Heart left ventricle (tissue), 16 donors: Measurements from ENCODE around the gene RIPK1. TPM values are rescaled to one million over a fixed set of nuclear protein-coding genes. Genes with fewer than 3 reads are reported as not detected.
"Not testable (repeated sequence)": the region's sequence is repeated elsewhere in the genome, so short reads cannot be mapped to it uniquely, and the experiment has no call there.

Source experiments
- ATAC-seq, 4 donors: fragments of 200-7000 bp; cut with Tn5 transposase; one replicate each; pipeline ENCODE4 v1.9.1; 2020 to 2022; ENCODE audit warnings: moderate library complexity in 4 of 4, mild to moderate bottlenecking in 3 of 4, moderate number of reproducible peaks in 1 of 4
- DNase-seq, 5 donors: peaks; one replicate each; pipeline ENCODE4 v3.0.0-alpha.2; 2020
- H3K27ac ChIP-seq, 12 donors: fragments of 200-600 bp; sonication (generic) in 4 of 12; one replicate each; pipeline versions ENCODE4 v1.5.0 to v1.8.0; 2016 to 2022; ENCODE audit warnings: mild to moderate bottlenecking in 2 of 12
- H3K27me3 ChIP-seq, 9 donors: fragments of 200-600 bp; sonication (generic) in 2 of 9; one replicate each; pipeline versions ENCODE4 v1.5.1 to v1.8.0; 2016 to 2022; ENCODE audit warnings: mild to moderate bottlenecking in 3 of 9
- H3K36me3 ChIP-seq, 9 donors: fragments of 200-600 bp; sonication (generic) in 2 of 9; one replicate each; pipeline versions ENCODE4 v1.5.0 to v1.8.0; 2018 to 2022; ENCODE audit warnings: mild to moderate bottlenecking in 2 of 9
- H3K4me1 ChIP-seq, 12 donors: fragments of 200-600 bp; sonication (generic) in 4 of 12; one replicate each; pipeline versions ENCODE4 v1.5.0 to v1.8.0; 2016 to 2022; ENCODE audit warnings: mild to moderate bottlenecking in 3 of 12
- H3K4me3 ChIP-seq, 12 donors: fragments of 200-600 bp; sonication (generic) in 4 of 12; one replicate each; pipeline versions ENCODE4 v1.5.0 to v1.8.0; 2017 to 2022; ENCODE audit warnings: mild to moderate bottlenecking in 9 of 12, moderate library complexity in 4 of 12
- H3K9me3 ChIP-seq, 12 donors: fragments of 200-600 bp; sonication (generic) in 4 of 12; one replicate each; pipeline versions ENCODE4 v1.5.0 to v1.8.0; 2016 to 2022; ENCODE audit warnings: mild to moderate bottlenecking in 1 of 12
- POLR2A ChIP-seq, 2 donors: fragments of 450-650 bp; IDR thresholded peaks; one replicate each; pipeline ENCODE4 v1.6.1; 2017; ENCODE audit warnings: antibody characterized with exemption in 2 of 2, mild to moderate bottlenecking in 2 of 2, moderate library complexity in 2 of 2
- WGBS, 4 donors: extraction: QIAGEN DNeasy Blood & Tissue Kit in 2 of 4; methylation state at CpG; one replicate each; pipeline versions ENCODE4 v1.1.5 to v1.1.7; 2013 to 2018; 5-methylcytosine and 5-hydroxymethylcytosine counted together
- intact Hi-C, 10 donors: fragments of 100-400 bp; cut with DNase I; formaldehyde crosslinking; loops; one replicate each; pipeline versions ENCODE4 v1.11.1 to v1.14.2; 2022
- polyA plus RNA-seq, 2 donors: library from polyadenylated mRNA; stranded (reverse); fragments of 200-250 nt; gene quantifications; one replicate each; pipeline ENCODE4 v1.2.3, GENCODE V29; 2013
- total RNA-seq, 9 donors: library from RNA; depleted of rRNA in 2 of 9; stranded (reverse); fragments of >200 nt in 2 of 9; fragmentation: NEBNext Ultra II Directional in 3 of 9; extraction: Animal tissue kit (Norgen Biotek cat#: 25700) in 3 of 9; gene quantifications; one replicate each; pipeline versions ENCODE4 v1.1.0 to v1.2.4, GENCODE V29; 2016 to 2023
- TF ChIP-seq, protein P1 (sequence below), 12 donors: fragments of 200-600 bp; sonication (generic) in 4 of 12; IDR thresholded peaks; one replicate each; pipeline versions ENCODE4 v1.5.0 to v1.8.0; 2018 to 2022; ENCODE audit warnings: antibody characterized with exemption in 12 of 12, mild to moderate bottlenecking in 5 of 12
- donor health status: ischemic (EF 13 %, LVEDD 7.1; RV severe dilation, severe dysfunction).
- donor health status: healthy with polysubstance abuse.
- donor health status: DM: no; HTN: yes; CAD: no.
- donor health status: DM: no; HTN: no; CAD: no.
- donor health status: ischemic (EF 25% LVEDD 6.9; RV normal size, moderate dysfunction).
- donor health status: ischemic (EF 25% LVEDD 5.7; RV mildly dilated, moderate dysfunction).
- donor health status: healthy.
- donor health status: DM: yes; HTN: yes; CAD: no.
- donor health status: ischemic (EF 35%, LVEDD 5.7; RV mildly dilated, moderate dysfunction).
- donor health status: nonischemic (EF 11% LVEDD 7.7; RV severe dilation, severe dysfunction).
- donor health status: DM: yes; HTN: yes; CAD: no.
- donor health status: PGD.
- donor health status: ischemic (EF 29% LVEDD 5.4; RV normal size, mild dysfunction).
- donor health status: nonischemic (EF 23%, LVEDD 6.1; RV moderate dilation, normal function).

The RIPK1 gene
- total and polyA plus RNA-seq, 11 donors: 5.3 to 16.3 (median 7.1) TPM

DNA sequence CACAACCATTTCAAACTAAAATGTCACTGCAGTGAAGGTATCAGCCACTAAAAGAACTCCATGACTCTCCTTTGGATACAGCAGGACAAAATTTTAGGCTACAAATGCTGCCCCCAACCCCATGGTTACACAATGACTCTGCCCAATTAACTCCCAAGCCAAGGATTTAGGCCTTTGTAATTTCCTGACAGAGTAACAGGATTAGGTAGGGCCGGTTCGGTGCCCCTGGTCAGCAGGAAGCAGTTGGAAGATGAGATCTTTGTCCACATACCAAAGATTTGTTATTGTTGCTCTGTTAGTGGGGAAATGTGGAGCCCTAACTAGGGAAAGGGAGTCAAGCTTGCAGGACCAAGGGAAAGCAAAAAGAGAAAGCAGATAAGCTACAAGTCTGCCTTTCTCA lies 26.7 kb upstream of the RIPK1 start:
- no peak for DNase-seq
- intact Hi-C loops: no loop called here
- WGBS, 4 donors: 51 to 60% (median 59%) methylated on average over 2 of the region's 2 CpGs
- peaks cover 0 to 14% (median 0%) of the 10 kb centered on the region in 12 donors for H3K4me1 ChIP-seq
- ATAC-seq: no peak
- H3K27ac ChIP-seq: peak overlapping the region in 2 of 12 donors; percentile 6 to 24
- no peaks in the 10 kb centered on the region for H3K36me3 ChIP-seq
- no peak overlapping the region for H3K4me3 ChIP-seq
- TF ChIP-seq POLR2A (IDR thresholded peaks at IDR 0.05): no peak
- TF ChIP-seq, protein P1, sequence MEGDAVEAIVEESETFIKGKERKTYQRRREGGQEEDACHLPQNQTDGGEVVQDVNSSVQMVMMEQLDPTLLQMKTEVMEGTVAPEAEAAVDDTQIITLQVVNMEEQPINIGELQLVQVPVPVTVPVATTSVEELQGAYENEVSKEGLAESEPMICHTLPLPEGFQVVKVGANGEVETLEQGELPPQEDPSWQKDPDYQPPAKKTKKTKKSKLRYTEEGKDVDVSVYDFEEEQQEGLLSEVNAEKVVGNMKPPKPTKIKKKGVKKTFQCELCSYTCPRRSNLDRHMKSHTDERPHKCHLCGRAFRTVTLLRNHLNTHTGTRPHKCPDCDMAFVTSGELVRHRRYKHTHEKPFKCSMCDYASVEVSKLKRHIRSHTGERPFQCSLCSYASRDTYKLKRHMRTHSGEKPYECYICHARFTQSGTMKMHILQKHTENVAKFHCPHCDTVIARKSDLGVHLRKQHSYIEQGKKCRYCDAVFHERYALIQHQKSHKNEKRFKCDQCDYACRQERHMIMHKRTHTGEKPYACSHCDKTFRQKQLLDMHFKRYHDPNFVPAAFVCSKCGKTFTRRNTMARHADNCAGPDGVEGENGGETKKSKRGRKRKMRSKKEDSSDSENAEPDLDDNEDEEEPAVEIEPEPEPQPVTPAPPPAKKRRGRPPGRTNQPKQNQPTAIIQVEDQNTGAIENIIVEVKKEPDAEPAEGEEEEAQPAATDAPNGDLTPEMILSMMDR (IDR thresholded peaks at IDR 0.05): no peak
- H3K27me3 ChIP-seq: no peaks in the 10 kb centered on the region
- H3K9me3 ChIP-seq: no peaks in the 10 kb centered on the region

DNA sequence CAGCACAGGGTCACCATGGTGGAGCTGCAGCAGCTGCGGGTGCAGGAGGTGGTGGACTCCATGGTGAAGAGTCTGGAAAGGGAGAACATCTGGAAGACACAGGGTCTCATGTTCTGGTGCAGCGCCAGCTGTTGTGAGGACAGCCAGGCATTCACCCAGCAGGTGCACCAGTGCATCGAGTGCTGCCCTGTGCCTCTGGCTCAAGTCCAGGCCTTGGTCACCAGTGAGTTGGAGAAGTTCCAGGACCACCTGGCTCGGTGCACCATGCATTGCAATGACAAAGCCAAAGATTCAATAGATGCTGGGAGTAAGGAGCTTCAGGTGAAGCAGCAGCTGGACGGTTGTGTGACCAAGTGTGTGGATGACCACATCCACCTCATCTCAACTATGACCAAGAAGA lies 22.9 kb upstream of the RIPK1 start:
- WGBS, 4 donors: 71 to 81% (median 72%) methylated on average over 4 to 5 of the region's 5 CpGs
- peaks cover 0 to 8% (median 0%) of the 10 kb centered on the region in 12 donors for H3K4me1 ChIP-seq
- ATAC-seq (no peak), DNase-seq (no peak)
- no peak overlapping the region for H3K4me3 ChIP-seq
- intact Hi-C loops: no loop called here
- H3K9me3 ChIP-seq: no peaks in the 10 kb centered on the region
- TF ChIP-seq POLR2A (IDR thresholded peaks at IDR 0.05): no peak
- TF ChIP-seq, protein P1 (IDR thresholded peaks at IDR 0.05): no peak
- no peak overlapping the region for H3K27ac ChIP-seq
- no peaks in the 10 kb centered on the region for H3K27me3 ChIP-seq
- no peaks in the 10 kb centered on the region for H3K36me3 ChIP-seq

DNA sequence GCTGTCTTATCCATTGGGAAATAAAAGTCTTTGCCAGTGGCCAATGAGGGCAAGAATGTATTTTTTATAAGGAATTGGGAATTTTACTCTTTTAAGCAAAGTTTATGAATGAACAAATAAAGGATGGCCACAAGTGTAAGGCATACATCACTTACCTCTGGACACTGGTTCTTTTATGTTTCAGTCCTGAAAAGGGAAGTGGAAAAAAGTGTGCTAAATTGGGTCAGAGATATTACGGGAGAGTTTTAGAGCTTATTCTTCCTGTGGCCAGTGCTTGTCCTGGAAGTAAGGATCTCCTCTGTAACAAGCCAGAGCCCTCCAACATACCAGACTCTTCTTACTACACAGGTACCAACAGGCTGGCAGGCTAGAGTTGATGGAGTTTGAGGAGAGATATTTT lies 22.5 kb upstream of the RIPK1 start:
- intact Hi-C loops: no loop called here
- no peaks in the 10 kb centered on the region for H3K36me3 ChIP-seq
- no peak for TF ChIP-seq POLR2A (IDR thresholded peaks at IDR 0.05)
- TF ChIP-seq, protein P1 (IDR thresholded peaks at IDR 0.05): no peak
- H3K27me3 ChIP-seq: no peaks in the 10 kb centered on the region
- H3K4me1 ChIP-seq: peaks cover 0 to 8% (median 0%) of the 10 kb centered on the region in 12 donors
- DNase-seq (no peak), ATAC-seq (no peak)
- no peaks in the 10 kb centered on the region for H3K9me3 ChIP-seq
- no peak overlapping the region for H3K4me3 ChIP-seq
- 50 to 75% (median 61%) methylated on average over 1 of the region's 1 CpG for WGBS, 4 donors
- H3K27ac ChIP-seq: no peak overlapping the region

GRCh38 chr6:3046295-3046694 lies 22.0 kb upstream of the RIPK1 start:
- TF ChIP-seq POLR2A (IDR thresholded peaks at IDR 0.05): no peak
- TF ChIP-seq, protein P1 (IDR thresholded peaks at IDR 0.05): no peak
- ATAC-seq: no peak
- no peaks in the 10 kb centered on the region for H3K36me3 ChIP-seq
- intact Hi-C loops: no loop called here
- no peak overlapping the region for H3K4me3 ChIP-seq
- no peak overlapping the region for H3K27ac ChIP-seq
- DNase-seq: no peak
- no peaks in the 10 kb centered on the region for H3K9me3 ChIP-seq
- H3K4me1 ChIP-seq: peaks cover 0 to 8% (median 0%) of the 10 kb centered on the region in 12 donors
- 90 to 93% (median 91%) methylated on average over 3 of the region's 3 CpGs for WGBS, 4 donors
- no peaks in the 10 kb centered on the region for H3K27me3 ChIP-seq

GRCh38 chr6:3048009-3048408 lies 20.3 kb upstream of the RIPK1 start:
- 79 to 97% (median 91%) methylated on average over 4 of the region's 4 CpGs for WGBS, 4 donors
- DNase-seq, intact Hi-C loops, ATAC-seq, H3K9me3 ChIP-seq, H3K27ac ChIP-seq, H3K4me3 ChIP-seq, H3K27me3 ChIP-seq, H3K36me3 ChIP-seq, H3K4me1 ChIP-seq: not testable (repeated sequence)
